UCSD-AML1 (cell line): ENCODE measurements around the gene ZNF768.

Experiments used
- DNase-seq: peaks from one replicate; lab custom pipeline; 2025; ENCODE audit not compliant: unreplicated experiment; lab: John Stamatoyannopoulos, UW

Gene ZNF768

GRCh38 chr16:30526137-30526822, at the start of gene ZNF768:
TSS of gene ZNF768 (minus strand) at chr16:30526566. CDS start at chr16:30526413, 153 bp downstream.
- DNase-seq = peak; percentile 85

- DNase-seq = no peak
Measured at GRCh38 chr16:30574678-30575077, 48.3 kb upstream of the ZNF768 start.

GRCh38 chr16:30571445-30572322, 45.3 kb upstream of the ZNF768 start, which contains the start of gene ZNF688:
TSS of gene ZNF688 (minus strand) at chr16:30571714. CDS start at chr16:30571629, 85 bp downstream.
- DNase-seq = peak; percentile 94

- no peak for DNase-seq
Measured at GRCh38 chr16:30570636-30571444, 44.5 kb upstream of the ZNF768 start.

- no peak for DNase-seq
Measured at GRCh38 chr16:30569746-30570635, 43.6 kb upstream of the ZNF768 start.

GRCh38 chr16:30569281-30569680, 42.9 kb upstream of the ZNF768 start:
- DNase-seq = no peak

GRCh38 chr16:30567991-30568638, 41.7 kb upstream of the ZNF768 start:
- no peak for DNase-seq

- DNase-seq = no peak
Measured at GRCh38 chr16:30567160-30567990, 41.0 kb upstream of the ZNF768 start.

- DNase-seq = no peak
Measured at GRCh38 chr16:30566531-30566930, 40.2 kb upstream of the ZNF768 start.

- DNase-seq = no peak
Measured at GRCh38 chr16:30565984-30566383, 39.6 kb upstream of the ZNF768 start.

GRCh38 chr16:30565526-30565925, 39.2 kb upstream of the ZNF768 start:
- no peak for DNase-seq

GRCh38 chr16:30562021-30562420, 35.7 kb upstream of the ZNF768 start:
- DNase-seq = peak; percentile 42

- peak; percentile 73 for DNase-seq
Measured at GRCh38 chr16:30561089-30561816, 34.9 kb upstream of the ZNF768 start.

GRCh38 chr16:30559690-30560089, 33.3 kb upstream of the ZNF768 start:
- DNase-seq = no peak

GRCh38 chr16:30558789-30559377, 32.5 kb upstream of the ZNF768 start:
- no peak for DNase-seq

GRCh38 chr16:30557957-30558788, 31.8 kb upstream of the ZNF768 start, which contains the start of gene ZNF764:
TSS of gene ZNF764 (minus strand) at chr16:30558374. CDS start at chr16:30558182, 192 bp downstream.
- peak; percentile 96 for DNase-seq

GRCh38 chr16:30557707-30557956, 31.3 kb upstream of the ZNF768 start:
- no peak for DNase-seq
